ENCODE data around the gene USP25.
"Not testable (repeated sequence)": the region's sequence is repeated elsewhere in the genome, so short reads cannot be mapped to it uniquely, and the experiment has no call there.

The USP25 gene

GRCh38 chr21:15731243-15731613, 1.4 kb downstream of the USP25 start:
- DNase-seq (ENCODE audit: low read depth) = no peak
- no peak for TF ChIP-seq CTCF (conservative IDR thresholded peaks at IDR 0.05; ENCODE audit: low read length)
- H3K4me3 ChIP-seq (ENCODE audit: low read length) = peak overlapping the region; percentile 85

DNA sequence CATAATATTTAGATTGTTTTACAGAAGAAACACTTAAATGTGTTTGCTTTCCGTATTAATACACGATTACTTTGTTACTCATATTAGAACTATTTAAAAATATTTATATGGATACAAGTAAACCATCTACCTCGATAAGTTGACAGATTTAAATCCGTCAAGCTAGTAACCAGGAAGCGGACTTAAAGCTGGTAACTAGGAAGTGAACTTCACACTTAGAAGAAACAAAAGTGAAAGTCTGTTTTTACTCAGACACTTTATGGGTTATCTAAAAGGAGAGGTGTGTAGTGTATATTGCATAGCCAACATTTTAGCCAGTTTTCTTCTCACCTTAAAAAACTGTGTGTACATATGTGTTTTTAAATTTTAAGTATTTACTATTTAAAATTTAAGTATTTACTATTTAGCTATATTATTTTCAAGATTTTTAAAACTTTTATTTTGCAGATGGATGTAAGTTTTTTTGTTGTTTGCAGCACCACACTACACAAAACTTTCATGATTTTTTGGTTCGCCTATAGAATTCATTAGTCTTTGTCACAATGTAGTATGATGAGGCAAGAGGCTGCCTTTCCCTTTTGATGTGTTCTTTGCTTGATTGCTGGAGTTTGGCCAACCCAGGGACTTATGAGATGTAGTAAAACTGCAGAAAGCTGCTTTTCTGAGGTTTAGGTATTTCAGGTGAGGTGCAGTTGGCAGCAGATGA, 2.7 kb downstream of the USP25 start:
- H3K4me3 ChIP-seq (ENCODE audit: low read length) = peak overlapping the region; percentile 20
- TF ChIP-seq CTCF (conservative IDR thresholded peaks at IDR 0.05; ENCODE audit: low read length) = no peak
- DNase-seq (ENCODE audit: low read depth) = peak; percentile 30

DNA sequence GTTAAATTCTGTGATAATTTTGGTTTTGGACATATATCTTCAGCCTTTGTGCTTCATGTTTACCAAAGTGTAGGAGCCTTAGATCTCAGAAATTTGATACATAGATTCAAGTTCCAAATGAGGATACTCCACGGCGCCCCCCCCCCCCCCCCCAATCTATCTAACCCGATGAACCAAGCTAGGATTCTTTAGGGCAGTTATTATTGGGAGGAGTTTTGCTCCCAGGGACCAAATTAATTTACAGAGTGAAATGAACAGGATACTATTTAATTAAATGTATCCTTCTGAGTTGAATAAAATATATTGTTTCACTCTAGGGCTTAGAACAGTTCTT, 3.2 kb downstream of the USP25 start:
- no peak for TF ChIP-seq CTCF (conservative IDR thresholded peaks at IDR 0.05; ENCODE audit: low read length)
- DNase-seq (ENCODE audit: low read depth) = no peak
- peak overlapping the region; percentile 20 for H3K4me3 ChIP-seq (ENCODE audit: low read length)

GRCh38 chr21:15735409-15735808, 5.6 kb downstream of the USP25 start:
- no peak for DNase-seq (ENCODE audit: low read depth)
- no peak for TF ChIP-seq CTCF (conservative IDR thresholded peaks at IDR 0.05; ENCODE audit: low read length)
- no peak overlapping the region for H3K4me3 ChIP-seq (ENCODE audit: low read length)

DNA sequence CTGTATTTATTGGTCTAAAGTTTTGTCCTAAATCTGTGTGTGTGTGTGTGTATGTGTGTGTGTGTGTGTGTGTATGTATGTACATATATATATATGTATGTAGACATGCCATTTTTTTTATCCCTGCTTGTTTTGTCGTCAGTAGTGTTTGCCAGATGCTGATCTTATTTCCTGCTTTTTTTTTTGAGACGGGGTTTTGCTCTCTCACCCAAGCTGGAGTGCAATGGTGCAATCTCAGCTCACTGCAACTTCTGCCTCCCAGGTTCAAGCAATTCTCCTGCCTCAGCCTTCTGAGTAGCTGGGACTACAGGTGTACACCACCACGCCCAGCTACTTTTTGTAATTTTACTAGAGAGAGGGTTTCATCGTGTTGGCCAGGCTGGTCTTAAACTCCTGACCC, 6.1 kb downstream of the USP25 start:
- peak overlapping the region; percentile 23 for H3K4me3 ChIP-seq (ENCODE audit: low read length)
- DNase-seq (ENCODE audit: low read depth) = peak; percentile 25

DNA sequence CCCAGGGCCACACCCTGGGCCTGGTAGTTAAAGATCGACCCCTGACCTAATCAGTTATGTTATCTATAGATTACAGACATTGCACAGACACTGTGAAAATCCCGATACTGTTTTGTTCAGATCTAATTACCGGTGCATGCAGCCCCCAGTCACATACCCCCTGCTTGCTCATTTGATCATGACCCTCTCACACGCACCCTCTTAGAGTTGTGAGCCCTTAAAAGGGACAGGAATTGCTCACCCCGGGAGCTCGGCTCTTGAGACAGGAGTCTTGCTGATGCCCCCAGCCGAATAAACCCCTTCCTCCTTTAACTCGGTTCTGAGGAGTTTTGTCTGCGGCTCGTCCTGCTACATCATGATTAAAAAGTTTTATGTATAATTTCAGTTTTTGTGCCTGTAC, 9.0 kb downstream of the USP25 start:
- not testable (repeated sequence) for H3K4me3 ChIP-seq (ENCODE audit: low read length); DNase-seq (ENCODE audit: low read depth)

DNA sequence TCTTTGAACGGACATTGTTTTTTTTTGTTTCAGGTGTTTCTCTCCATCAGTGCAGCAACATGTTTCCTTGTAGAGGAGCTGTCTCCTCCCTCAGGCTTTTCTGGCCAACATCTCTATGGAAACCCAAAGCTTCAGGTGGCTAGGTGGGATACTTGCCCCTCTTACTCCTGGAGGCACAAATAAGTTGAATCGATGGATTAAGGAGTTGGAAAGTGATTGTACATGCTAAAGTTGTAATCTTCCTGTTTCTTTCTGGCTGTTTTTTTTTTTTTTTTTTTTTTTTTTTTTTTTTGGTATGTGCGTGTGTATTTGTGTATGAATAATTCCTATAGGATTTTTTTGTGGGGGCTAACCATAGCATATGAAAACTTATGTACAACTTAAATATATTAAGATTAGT, 10.6 kb downstream of the USP25 start:
- no peak for DNase-seq (ENCODE audit: low read depth)
- no peak overlapping the region for H3K4me3 ChIP-seq (ENCODE audit: low read length)
- no peak for TF ChIP-seq CTCF (conservative IDR thresholded peaks at IDR 0.05; ENCODE audit: low read length)

DNA sequence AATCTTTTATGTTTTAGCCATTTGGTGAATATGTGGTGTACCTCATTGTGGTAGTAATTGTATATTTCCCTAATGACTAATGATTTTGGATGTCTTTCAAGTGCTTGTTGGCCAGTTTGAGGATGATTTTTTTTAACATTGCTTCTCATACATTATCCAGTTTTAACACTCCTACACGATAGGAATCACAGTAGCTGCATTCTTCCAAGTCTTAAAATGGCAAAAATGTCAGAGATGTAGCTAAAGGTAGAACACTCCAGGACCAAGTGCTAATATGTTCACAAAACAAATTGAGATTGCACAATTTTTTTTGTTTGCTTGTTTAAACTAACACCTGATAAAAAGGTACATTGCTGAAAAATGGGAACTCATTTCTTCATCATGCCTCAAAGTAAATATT, 11.7 kb downstream of the USP25 start:
- no peak for TF ChIP-seq CTCF (conservative IDR thresholded peaks at IDR 0.05; ENCODE audit: low read length)
- no peak overlapping the region for H3K4me3 ChIP-seq (ENCODE audit: low read length)
- peak; percentile 40 for DNase-seq (ENCODE audit: low read depth)
